HG02623 (cell line): Measurements from ENCODE around the gene RSBN1.
A peak's percentile ranks its signal among the peaks of the same experiment; 100 is the strongest.
"Not testable (repeated sequence)": the region's sequence is repeated elsewhere in the genome, so short reads cannot be mapped to it uniquely, and the experiment has no call there.

Experiments
- ATAC-seq: cut with Tn5 transposase; IDR thresholded peaks from one replicate; pipeline ENCODE4 v1.9.1; 2021; ENCODE audit warnings: moderate library complexity; ENCODE audit not compliant: unreplicated experiment

The RSBN1 gene

DNA sequence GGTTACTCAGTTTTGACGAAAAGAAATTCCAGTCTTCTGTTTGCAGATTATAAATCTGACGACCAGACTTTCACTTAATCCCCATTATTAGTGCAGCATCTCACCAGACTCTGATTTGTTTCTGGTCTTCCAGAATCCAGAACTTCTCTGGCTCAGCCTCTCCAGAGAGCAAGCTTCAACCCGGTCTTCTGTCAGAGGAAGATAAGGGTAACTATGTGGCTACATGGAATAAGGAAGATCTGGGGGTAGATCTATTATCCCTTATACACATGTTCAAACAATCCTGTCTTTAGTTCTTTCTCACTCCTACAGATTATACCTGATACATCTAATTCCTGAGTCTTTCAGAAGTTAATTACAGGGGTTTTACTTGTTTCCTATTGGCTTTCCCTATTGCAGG lies 62.9 kb downstream of the RSBN1 start:
- ATAC-seq: no peak

DNA sequence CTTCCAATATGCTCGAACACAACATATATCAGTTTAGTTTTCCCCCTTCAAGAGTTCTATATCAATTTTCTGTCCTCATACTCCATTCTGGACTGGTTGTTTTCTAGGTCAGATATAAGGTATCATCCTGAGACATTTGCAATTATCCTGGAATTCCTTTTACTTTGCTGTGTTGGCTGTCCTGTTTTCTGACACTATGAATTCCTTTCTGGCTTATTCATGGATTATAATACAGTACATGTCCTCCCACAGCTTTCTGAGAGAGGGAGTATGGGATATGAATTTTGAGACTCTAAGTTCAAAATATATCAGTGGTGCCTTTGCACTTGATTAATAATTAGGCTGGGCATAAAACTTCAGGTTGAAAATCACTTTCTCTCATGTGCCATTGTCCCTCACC lies 64.9 kb downstream of the RSBN1 start:
- ATAC-seq: no peak

DNA sequence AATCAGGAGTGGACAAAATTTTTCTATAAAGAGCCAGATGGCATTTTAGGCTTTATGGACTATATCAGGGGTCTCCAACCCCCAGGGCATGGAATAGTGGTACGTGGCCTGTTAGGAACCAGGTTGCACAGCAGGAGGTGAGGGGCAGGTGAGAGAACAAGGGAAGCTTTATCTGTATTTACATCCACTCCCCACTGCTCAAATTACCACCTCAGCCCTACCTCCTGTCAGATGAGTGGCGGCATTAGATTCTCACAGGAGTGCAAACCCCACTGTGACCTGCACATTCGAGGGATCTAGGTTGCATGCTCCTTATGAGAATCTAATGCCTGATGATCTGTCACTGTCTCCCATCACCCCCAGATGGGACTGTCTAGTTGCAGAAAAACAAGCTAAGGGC lies 66.9 kb downstream of the RSBN1 start:
- no peak for ATAC-seq

DNA sequence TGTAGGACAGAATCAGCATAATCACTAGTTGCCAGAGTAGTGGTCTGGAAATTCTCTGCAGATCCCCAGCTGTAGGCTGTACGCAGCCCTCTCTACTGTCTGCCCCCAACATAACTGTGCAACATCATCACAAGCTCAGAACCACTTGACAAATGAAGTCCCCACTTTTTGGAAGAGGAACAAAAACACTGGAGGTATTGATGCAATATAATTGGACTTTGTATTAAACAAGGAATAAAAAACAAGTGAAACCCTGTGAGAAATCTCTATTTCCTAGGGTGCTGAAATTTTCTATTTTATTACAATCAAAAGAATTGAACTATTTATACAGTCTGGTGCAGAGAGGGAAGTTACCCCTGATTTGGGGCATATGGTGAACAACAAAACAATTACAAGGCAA lies 68.2 kb downstream of the RSBN1 start:
- no peak for ATAC-seq

DNA sequence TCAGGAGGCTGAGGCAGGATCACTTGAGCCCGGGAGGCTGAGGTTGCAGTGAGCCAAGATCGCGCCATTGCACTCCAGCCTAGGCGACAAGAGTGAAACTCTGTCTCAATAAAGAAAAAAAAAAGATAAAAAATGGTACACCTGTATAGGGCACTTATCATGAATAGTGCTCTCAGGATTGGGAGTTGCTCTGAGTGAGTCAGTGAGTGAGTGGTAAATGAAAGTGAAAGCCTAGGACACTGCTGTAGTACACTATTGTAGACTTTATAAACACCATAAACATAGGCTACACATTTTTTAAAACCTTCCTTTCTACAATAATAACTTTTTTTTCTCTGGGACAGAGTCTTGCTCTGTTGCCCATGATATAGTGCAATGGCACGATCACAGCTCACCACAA lies 69.8 kb downstream of the RSBN1 start:
- peak; percentile 52 for ATAC-seq

DNA sequence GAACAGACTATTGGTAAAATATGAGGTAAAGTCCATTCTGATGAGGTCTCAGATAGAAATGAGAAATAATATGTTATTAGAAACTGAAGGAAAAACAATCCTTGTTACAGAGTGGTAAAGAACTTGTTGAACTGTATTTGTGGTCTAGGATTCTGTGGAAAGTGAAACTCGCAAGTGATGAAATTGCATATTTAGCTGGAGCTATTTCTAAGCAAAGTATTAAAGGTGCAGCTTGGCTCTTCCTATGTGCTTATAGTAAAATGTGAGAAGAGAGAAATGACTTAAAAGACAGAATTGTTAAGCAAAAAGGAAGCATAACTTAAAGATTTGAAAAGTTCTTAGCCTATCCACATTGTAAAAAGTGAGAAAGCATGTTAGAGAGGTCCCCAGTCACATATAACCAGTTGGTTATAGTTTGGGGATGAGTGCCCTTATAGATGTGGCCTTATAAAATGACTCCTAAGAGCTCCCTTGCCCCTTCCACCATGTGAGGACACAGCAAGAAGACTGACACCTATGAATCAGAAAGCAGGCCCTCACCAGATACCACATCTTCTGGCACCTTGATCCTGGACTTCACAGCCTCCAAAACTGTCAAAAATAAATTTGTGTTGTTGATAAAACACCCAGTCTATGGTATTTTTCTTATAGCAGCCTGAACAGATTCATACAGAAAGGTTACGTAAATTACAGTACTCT lies 77.8 kb downstream of the RSBN1 start:
- no peak for ATAC-seq

DNA sequence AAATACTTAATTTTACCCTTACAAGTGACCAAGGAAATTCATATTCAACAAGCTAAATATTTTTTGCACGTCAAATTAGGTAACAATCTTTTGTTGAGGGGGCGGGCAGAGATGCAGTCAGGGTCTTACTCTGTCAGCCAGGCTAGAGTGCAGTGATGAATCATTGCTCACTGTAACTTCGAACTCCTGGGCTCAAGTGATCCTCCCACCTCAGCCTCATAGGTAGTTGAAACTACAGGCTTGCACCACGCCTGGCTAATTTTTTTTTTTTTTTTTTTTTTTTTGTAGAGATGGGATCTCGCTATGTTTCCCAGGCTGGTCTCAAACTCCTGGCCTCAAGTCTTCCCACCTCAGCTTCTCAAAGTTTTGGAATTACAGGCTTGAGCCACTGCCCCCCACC lies 79.5 kb downstream of the RSBN1 start:
- no peak for ATAC-seq

DNA sequence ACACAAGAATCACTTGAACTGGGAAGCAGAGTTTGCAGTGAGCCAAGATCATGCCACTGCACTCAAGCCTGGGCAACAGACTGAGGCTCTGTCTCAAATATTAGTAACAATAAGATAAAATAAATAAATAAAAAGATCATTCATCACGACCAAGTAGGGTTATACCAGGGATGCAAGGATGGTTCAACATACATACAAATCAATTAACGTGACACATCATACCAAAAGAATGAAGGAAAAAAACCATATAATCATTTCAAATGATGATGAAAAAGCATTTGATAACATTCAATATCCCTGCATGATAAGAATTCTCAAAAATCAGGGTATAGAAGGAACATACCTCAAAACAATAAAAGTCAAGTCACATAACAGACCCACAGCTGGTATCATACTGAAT lies 91.3 kb downstream of the RSBN1 start:
- no peak for ATAC-seq

DNA sequence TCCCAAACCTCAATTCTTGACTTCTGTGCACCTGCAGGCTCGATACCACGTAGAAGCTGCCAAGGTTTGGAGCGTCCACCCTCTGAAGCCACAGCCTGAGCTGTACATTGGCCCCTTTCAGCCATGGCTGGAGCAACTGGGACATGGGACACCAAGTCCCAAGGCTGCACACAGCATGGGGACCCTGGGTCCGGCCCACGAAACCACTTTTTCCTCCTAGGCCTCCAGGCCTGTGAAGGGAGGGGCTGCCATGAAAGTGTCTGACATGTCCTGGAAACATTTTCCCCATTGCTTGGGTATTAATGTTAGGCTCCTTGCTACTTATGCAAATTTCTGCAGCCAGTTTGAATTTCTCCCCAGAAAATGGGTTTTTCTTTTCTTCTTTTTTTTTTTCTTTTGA lies 93.7 kb downstream of the RSBN1 start:
- ATAC-seq: not testable (repeated sequence)

DNA sequence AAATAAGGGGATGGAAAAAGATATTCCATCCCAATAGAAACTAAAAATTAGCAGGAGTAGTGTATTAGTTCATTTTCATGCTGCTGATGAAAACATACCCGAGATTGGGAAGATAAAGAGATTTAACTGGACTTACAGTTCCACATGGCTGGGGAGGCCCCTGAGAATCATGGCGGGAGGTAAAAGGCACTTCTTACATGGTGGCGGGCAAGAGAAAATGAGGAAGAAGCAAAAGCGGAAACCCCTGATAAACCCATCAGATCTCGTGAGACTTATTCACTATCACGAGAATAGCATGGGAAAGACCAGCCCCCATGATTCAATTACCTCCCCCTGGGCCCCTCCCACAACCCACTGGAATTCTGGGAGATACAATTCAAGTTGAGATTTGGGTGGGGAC lies 94.8 kb downstream of the RSBN1 start:
- ATAC-seq: not testable (repeated sequence)

DNA sequence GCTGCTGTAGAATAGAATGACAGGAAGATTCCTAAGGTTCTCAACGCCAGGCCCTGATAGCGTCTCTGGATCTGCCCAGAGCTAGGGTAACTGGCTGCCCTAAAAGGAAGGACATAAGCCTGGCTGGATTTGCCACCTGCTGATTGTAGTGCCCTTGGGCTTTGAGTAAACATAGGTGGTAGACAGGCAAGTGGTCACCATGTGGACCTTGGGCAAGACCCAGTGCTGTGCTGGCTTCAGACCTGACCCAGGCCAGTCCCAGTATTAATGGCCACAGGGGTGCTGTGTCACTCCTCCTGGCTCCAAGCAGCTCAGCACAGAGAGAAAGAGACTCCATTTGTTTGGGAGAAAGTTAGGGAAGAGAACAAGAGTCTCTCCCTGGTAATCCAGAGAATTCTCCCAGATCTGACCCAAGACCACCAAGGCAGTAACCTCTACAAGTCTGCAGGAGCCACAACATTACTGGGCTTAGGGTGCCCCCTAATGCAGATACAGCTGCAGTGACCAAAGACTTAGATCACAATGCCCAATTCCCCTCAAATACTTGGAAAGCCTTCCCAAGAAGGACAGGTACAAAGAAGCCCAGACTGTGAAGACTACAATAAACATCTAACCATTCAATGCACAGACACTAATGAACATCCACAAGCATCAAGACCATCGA lies 97.5 kb downstream of the RSBN1 start:
- ATAC-seq: no peak
